HG02840 (cell line): ENCODE results near the gene PRMT7.
A peak's percentile ranks its signal among the peaks of the same experiment; 100 is the strongest.
"Not testable (repeated sequence)": the region's sequence is repeated elsewhere in the genome, so short reads cannot be mapped to it uniquely, and the experiment has no call there.

ENCODE experiments used
- ATAC-seq: cut with Tn5 transposase; IDR thresholded peaks from one replicate; pipeline ENCODE4 v1.9.1; 2021; ENCODE audit warnings: mild to moderate bottlenecking, moderate library complexity, moderate number of reproducible peaks; ENCODE audit not compliant: unreplicated experiment, low FRiP score

Gene PRMT7

DNA sequence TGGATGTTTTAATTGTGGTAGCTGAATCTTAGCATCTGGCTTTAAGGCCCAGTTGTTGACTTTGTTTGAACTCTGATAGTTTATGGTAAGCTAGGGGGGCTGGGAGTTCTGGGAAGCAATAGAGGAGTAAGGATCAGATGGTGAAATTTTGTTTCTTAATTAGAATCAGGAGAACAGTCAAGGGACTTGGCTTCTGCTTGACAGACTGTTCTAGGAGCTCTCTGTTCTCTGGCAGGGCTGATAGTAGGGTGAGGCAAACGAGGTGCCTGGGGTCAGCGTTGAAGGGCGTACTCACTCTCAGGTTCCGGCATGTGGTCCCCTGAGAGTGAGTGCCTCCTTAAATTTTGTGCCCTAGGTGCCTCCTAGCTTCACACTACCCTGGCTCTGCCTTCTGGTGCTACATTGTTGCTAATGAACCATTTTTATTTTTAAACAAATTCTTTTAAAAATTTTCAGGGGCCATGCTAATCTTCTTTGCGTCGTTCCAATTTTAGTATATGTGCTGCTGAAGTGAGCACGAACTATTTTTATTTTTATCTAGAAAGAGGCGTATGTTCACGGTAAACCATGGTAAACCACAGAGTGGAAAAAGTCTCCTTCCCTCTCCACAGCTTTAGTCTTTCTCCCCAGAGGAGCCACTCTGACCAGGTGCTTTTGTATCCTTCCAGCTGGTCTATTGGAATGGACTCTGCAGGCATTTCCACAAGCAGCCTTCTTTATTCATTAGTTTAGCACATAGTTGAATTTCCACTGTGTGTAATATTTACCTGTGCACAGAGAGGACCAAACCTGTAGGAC is 26.8 kb upstream of the PRMT7 start:
- peak; percentile 38 for ATAC-seq

DNA sequence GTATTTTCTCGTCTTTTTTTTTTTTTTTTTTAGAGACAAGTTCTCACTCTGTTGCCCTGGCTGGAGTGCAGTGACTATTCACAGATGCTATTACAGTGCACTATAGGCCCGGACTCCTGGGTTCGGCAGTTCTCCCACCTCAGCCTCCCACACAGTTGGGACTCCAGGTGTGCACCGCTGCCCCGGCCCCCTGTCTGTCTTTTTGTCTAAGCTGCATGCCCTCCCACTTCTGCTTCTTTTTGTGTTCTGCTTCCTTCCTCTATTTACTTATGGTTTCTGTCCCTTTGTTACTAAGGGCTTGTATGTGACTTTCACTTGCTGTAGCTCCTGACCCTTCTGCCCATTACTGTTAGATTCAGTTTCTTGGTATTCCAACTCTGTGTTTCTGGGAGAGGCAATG is 26.0 kb upstream of the PRMT7 start:
- no peak for ATAC-seq

DNA sequence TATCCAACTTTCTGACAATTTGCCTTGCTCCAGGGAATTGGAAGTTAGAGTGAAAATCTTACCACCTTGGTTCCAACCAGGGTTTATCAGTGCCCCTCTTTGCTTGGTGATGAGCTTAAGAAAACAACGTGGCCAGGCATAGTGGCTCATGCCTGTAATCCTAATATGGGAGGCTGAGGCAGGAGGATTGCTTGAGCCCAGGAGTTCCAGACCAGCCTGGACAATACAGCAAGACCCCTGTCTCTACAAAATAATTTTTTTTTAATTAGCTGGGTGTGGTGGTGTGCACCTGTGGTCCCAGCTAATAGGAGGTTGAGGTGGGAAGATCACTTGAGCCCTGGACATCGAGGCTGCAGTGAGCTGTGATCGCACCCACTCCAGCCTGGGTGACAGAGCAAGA is 25.1 kb upstream of the PRMT7 start:
- ATAC-seq, result no peak

DNA sequence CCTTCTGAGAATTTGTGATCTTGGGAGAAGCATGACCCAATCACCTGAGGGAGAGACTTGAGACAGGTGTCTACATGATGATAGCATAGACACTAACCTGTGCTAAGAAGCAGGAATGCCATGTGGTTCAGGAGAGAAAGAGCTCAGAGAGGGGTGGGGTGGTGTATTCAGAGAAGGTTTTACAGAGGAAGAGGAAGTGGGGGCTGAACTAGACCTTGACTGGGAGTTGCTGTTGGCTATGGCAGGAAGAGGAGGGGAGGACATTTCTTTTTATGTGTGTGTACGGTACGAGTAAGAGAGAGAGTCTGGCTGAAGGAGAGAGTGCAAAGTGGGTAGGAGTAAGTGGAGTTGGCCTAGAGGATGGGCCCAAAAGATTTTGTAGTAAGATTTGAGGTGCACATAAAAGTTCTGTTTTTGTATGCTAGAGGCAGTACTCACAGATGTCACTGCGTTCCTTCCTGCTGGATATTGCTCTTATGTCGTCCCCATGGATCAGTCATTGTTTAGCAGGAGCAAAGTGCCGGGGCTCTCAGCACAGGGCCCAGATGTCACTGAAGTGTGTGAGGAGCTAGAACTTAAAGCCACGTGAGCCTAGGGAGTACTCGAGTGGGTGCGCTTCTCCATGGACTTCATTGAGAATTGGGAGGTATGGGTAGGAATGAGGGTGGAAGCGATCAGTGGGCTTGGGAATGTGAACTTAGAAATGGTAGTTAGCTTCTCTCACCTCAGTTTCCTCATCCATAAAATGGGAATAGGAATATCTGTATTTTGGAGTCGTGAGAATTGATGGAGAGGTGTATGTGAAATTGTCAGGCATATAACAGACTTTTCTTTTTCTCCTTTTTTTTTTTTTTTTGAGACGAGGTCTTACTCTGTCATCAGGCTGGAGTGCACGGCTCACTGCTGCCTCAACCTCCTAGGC is 24.4 kb upstream of the PRMT7 start:
- ATAC-seq, result no peak

DNA sequence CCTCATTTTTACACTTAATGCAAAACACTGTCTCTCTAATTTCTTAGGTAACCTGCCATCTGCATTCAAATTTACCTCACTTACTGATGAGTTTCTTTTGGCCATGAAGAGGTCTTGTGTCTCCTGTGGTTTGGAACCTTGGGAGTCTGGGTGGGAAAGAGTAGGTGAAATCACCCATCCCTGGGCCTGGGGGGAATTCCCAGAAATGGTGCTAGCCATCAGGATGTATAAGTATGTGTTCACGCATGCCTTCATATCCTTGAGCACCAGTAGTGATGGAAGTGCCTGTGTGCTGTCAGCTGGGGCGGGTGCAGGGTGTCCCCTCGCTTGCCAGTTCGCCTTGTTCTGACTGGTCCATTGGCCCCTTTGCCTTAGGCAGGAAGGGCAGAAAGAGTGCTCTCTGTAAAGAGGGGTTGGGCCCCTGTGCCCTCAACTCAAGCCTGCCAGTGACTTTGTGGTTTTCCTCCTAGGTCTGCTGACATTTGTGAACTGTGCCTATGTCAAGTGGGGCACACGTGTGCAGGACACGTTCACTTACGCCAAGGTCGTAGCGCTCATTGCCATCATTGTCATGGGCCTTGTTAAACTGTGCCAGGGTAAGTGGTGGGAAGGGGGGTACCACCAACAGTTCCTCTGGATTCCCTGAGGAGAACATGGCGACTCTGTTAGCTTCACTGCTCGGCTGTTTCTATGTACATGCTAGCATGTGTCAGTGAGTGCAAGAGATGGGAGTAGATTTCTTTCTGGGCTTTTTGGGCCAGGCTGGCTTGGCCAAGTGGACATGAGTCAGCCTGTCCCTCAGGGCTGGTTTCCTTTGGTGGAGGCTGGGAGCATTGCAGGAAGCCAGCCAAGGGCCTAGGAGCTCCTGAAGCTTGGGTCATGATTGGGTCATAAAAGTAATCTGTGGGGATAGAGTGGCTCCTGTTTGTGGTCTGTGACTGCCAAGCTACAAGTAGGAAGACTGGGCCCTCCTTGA is 23.3 kb upstream of the PRMT7 start:
- no peak for ATAC-seq

DNA sequence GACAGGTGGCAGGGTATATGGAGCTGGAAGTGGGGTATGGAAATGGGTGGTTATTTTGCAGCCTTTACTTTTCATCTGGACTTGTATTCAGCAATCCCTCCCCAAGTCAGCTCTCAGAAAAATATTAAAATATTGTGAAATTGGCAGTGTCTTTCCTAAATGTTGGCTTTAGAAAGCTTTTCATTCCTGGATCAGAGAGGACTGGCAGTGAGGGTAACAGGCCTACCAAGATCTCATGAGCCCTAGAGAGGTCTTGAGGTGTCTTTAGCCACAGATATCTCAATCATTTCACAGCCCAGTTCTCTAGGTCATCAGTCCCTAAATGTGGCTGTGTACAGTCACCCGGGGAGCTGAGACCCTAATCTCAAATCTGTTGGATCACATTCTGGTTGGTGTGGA is 22.6 kb upstream of the PRMT7 start:
- no peak for ATAC-seq

DNA sequence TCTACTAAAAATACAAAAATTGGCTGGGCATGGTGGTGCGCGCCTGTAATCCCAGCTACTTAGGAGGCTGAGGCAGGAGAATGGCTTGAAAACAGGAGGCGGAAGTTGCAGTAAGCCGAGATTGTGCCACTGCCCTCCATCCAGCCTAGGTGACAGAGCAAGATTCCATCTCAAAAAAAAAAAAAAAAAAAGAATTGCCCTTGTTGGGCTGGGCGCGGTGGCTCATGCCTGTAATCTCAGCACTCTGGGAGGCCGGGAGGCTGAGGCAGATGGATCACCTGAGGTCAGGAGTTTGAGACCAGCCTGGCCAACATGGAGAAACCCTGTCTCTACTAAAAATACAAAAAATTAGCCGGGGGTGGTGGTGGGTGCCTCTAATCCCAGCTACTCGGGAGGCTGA is 22.0 kb upstream of the PRMT7 start:
- ATAC-seq, result not testable (repeated sequence)

DNA sequence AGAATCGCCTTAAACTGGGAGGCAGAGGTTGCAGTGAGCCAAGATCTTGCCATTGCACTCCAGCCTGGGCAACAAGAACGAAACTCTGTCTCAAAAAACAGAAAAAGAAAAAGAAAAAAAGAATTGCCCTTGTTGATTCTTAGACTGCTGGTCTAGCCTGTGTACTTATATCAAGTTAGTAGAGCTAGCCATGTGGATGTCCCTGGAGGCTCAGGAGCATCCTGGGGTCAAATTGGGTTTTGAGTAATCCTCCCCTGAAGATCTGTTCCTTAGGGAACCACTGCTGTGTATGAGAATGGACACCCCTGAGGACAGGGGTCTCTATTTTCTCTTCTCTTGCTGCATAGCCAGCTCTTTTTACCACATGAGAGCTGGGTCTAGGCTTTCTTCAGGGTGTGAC is 21.6 kb upstream of the PRMT7 start:
- no peak for ATAC-seq

DNA sequence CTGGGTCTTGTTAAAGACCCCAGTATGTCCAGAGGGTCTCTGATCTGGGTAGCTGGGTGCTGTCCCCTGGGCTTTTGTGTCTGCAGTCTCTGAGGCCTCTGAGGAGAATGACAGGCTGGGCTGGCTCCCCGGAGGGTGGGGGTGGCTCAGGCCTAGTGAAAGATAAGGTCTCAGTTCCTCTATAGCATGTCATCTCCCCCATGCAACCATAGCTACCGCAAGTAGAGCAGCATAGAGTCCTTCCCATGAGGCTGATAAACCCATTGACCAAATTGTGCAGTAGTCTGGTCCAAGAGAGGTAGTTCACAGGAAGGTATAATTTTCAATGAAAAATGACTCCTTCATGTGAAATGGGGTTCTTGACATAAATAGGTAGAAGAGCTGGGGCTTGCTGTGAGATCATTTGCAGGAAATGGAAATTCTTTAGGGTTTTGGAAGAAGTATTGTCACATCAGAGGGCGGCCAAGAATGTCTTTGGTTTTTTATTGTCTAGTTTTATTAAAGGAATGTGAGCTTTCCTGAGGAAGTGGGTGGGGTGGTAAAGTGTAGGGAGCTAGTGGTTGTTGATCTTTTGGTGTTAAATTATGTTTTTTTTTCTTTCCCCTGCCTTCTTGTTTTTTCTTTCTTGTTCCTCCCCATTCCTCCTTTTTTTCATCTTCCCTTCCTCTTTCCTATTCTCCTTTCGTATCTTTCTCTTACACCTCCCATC is 21.0 kb upstream of the PRMT7 start:
- no peak for ATAC-seq

DNA sequence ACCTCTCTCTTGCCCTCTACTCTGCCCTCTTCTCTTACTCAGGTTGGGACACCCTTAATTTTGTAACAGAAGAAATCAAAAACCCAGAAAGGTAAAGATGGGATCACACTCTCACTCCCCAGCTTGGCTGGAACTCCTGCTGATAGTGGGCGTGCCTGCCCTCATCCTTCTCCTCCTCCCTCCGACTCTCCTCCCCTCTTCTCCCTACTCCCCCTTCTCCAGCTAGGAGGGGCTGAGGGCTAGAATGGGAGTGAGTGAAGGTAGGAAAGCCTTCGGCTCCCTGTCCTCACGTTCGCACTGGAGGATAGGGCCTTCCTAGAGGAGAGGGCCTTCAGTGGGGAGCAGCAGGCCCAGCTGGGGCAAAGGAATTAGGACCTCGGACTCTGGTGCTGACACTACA is 20.4 kb upstream of the PRMT7 start:
- ATAC-seq, result no peak

DNA sequence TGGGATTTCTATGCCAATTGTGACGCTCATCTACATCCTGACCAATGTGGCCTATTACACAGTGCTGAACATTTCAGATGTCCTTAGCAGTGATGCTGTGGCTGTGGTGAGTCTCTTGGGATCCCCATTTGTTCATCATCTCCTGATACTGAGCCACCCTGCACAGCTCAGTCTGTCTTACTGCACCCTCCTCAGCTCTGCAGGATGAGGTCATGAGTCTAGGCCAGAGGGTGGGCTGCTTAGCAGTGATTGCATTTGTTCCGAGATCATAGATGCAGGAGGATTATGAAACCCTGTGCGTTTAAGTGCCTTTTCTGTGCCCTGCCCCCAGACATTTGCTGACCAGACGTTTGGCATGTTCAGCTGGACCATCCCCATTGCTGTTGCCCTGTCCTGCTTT is 19.6 kb upstream of the PRMT7 start:
- no peak for ATAC-seq

DNA sequence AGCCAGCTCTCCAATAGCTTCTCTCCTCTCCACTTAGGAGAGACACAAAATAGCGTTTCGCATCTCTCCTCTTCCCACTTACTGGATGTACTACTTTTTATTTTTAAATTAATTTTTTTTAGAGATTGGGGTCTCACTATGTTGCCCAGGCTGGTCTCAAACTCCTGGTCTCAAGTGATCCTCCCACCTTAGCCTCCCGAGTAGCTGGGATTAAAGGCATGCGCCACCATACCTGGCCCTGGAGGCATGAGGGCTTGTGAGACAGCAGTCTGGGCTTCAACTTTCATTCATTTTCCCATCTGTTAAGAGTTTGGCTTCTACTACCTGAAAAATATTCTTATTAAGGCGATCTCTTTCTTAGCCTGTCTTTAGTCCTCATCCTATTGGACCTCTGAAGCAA is 18.4 kb upstream of the PRMT7 start:
- no peak for ATAC-seq

DNA sequence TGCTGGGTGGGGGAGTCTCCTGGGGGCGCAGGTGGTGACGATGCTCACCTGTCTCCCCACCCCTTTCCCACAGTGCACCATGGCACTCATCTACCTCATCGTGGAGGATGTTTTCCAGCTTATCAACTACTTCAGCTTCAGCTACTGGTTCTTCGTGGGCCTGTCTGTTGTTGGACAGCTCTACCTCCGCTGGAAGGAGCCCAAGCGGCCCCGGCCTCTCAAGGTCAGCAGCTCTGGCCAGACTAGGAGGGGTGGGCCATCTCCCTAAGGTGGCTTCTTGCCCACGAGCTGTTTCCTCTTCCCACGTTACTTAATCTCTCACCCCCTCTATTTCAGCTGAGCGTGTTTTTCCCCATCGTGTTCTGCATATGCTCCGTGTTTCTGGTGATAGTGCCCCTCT is 14.5 kb upstream of the PRMT7 start:
- no peak for ATAC-seq

DNA sequence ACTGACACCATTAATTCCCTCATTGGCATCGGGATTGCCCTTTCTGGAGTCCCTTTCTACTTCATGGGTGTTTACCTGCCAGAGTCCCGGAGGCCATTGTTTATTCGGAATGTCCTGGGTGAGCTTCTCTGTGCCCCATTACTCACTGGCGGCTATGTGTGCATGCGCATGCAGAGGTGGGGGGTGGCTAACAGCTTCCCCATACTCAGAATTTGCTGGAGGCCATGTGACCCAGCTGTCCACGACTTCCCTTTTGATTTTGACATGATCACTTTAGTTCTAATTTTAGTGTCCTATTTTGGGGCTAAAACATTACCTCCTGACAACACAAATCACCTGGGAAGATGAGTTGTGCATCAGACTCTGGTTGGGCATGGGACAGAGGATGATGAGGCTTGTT is 14.1 kb upstream of the PRMT7 start:
- ATAC-seq, result no peak

DNA sequence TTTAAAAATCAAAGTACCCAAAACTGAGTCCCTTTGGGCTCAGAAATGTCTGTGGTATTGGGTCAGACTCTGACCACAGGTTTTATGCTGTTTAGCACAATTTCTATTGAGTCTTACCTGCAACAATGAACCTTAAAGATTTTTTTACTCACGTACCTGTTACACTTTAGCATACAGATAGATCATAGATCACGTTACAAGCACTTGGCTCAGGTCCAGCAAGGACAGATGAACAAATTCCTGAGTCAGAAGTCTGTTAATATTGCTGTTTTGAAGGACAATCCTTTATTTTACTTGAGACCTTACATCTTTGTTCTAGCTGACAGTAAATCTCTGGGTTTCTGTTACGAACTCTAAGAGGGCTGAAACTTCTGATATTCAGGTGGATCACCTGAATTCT is 12.9 kb upstream of the PRMT7 start:
- ATAC-seq, result no peak

DNA sequence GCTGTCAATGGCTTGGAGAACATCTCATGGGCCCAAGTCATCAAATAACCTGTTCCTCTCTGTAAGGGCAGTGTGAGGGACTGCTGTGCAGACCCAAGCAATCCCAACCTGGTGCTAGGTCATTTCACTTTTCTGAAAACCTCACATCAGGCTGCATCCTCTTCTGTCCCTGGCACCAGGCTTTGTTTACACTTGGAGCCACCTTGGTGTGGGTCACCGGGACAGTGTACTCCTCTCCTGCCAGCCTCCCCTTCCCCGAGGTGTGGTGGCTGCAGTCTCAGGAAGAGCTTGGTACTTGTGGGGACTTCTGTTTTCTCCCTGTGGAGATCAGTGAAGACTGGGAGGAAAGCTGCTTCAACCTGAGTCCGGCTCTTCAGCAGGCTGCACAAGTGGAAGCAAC is 12.5 kb upstream of the PRMT7 start:
- ATAC-seq, result no peak

DNA sequence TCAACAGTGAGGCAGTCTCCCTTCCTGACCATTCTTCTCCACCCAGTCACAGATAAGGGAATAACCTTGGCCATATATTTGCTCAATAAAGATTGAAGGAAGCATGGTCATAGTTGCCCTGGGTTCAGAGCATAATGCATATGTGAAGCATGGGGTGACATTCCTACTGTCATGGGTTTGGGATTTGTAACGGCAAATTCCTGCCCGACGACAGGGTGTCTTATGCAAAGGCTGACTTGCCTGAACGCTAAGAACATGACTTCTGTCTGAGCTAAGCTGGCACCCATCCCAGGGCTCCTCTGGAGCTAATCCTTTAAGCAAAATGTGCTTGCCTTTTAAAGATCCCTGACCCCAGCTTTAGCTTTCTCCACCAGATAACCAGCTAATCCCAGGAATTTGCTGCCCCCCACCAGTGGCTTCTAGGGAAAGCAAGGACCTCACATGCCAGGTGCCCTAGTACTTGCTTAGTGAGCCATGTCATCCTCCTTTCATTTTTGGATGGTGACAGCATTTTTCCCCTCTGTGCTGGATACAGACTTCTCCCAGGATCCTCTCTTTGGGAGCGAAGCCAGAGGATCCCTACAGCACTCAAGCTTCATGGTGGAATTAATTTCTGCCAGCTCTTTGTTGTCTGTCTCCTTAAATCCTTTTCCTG is 11.8 kb upstream of the PRMT7 start:
- ATAC-seq, result no peak

DNA sequence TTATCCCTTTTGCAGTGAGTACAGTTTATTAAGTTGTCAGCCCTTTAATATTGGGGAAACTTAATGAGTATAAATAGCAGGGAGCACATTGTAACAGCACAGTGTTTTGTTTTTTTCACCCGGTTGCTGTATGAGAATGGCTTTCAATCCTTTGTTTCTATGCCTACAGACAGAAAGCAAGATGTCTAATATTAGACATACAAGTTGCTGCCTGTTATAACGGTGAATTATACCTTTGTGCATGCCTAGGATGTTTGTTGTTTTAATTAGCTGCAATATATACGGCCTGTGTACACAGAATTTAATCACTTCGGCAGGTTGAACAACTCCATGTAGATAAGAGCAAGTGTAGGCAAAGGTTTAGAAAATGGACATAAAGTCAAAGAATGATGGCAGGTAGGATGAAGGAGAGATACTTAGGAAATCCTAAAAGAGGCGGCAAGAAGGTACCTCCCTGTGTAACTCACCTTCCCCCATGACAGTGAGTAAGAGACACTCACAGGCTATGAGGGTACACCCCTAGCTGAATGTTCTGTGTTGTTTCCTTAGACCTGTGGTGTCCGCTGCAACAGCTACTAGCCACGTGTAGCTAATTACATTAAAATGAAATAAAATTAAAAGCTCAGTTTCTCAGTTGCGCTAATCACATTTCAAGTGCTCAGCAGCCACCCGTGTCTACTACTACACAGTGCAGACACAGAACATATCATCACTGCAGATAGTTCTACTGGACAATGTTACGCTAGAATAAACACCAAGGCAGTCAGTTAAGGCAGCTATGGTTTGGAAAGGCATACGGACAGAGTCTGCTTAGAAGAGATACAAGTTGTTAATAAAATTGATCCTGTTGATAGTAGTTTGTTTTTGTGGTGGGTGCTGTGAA is 11.0 kb upstream of the PRMT7 start:
- no peak for ATAC-seq
